HL-60/S4 treated with phorbol 12-myristate 13-acetate at 8.2 ng/mL for 4 days and 3 days (cell line): Measurements from ENCODE around the gene POU6F1.

Source experiments
- in situ Hi-C: fragments of 300-500 bp; cut with MboI; formaldehyde crosslinking; loops from 2 replicates; pipeline ENCODE4 v1.15.0; 2022; ENCODE audit warnings: low sequenced_read_pairs

The POU6F1 gene

GRCh38 chr12:51172515-51173431, 45.1 kb downstream of the POU6F1 start, which contains the start of gene TFCP2:
TFCP2 (minus strand) TSS chr12:51173135; CDS start chr12:51172422, 713 bp downstream.
- in situ Hi-C loops = no loop called here

GRCh38 chr12:51171884-51172514, 45.9 kb downstream of the POU6F1 start:
- in situ Hi-C loops = no loop called here

- in situ Hi-C loops = no loop called here
Measured at GRCh38 chr12:51163795-51164194, 54.1 kb downstream of the POU6F1 start.

- in situ Hi-C loops = no loop called here
Measured at GRCh38 chr12:51162217-51162616, 55.6 kb downstream of the POU6F1 start.

- in situ Hi-C loops = no loop called here
Measured at GRCh38 chr12:51160814-51161459, 56.9 kb downstream of the POU6F1 start.

- in situ Hi-C loops = no loop called here
Measured at GRCh38 chr12:51156245-51156765, 61.6 kb downstream of the POU6F1 start.

GRCh38 chr12:51152953-51153352, 64.9 kb downstream of the POU6F1 start:
- in situ Hi-C loops = no loop called here

- in situ Hi-C loops = no loop called here
Measured at GRCh38 chr12:51150777-51151176, 67.1 kb downstream of the POU6F1 start.

- in situ Hi-C loops = no loop called here
Measured at GRCh38 chr12:51147309-51147708, 70.6 kb downstream of the POU6F1 start.

GRCh38 chr12:51139292-51139844, 78.5 kb downstream of the POU6F1 start:
- in situ Hi-C loops = no loop called here
